HG03095 (cell line): ENCODE results near the gene GNG13.
"Not testable (repeated sequence)": the region's sequence is repeated elsewhere in the genome, so short reads cannot be mapped to it uniquely, and the experiment has no call there.

Experiments used
- ATAC-seq: cut with Tn5 transposase; IDR thresholded peaks from one replicate; pipeline ENCODE4 v1.9.1; 2021; ENCODE audit warnings: moderate library complexity; ENCODE audit not compliant: unreplicated experiment

GNG13 gene

GRCh38 chr16:764848-765487 is 35.6 kb downstream of the GNG13 start:
- no peak for ATAC-seq

GRCh38 chr16:764184-764750 is 36.3 kb downstream of the GNG13 start:
- ATAC-seq, result no peak

GRCh38 chr16:763369-764183 is 37.0 kb downstream of the GNG13 start:
- ATAC-seq, result no peak

- no peak for ATAC-seq
Observed at GRCh38 chr16:762595-763268, 37.8 kb downstream of the GNG13 start.

GRCh38 chr16:761625-762513 is 38.7 kb downstream of the GNG13 start:
- no peak for ATAC-seq

GRCh38 chr16:760545-761343 is 39.8 kb downstream of the GNG13 start, which contains the start of gene MSLN:
Gene MSLN, plus strand, starts transcription at chr16:760734. Its CDS starts 1,947 bp downstream, at chr16:762681.
- ATAC-seq, result no peak

DNA sequence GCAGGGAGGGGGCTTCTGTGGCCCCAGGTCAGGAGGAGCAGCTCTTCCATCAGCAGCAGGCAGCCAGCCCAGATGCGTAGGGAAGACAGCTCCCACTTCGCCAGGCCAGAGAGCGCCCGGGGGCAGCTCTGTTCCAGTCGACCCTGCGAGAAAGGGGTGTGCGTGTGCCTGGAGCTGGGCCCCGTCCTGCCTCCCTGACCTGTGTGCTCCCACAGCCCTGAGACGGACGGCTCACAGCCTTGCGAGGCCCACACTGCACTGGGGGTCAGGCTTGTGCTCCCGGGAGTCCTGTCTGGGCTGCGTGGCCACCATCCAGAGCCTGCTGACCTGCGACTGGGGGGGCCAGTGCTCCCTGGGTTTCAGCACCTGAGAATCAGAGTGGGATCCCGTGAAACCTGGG is 40.5 kb downstream of the GNG13 start:
- no peak for ATAC-seq

DNA sequence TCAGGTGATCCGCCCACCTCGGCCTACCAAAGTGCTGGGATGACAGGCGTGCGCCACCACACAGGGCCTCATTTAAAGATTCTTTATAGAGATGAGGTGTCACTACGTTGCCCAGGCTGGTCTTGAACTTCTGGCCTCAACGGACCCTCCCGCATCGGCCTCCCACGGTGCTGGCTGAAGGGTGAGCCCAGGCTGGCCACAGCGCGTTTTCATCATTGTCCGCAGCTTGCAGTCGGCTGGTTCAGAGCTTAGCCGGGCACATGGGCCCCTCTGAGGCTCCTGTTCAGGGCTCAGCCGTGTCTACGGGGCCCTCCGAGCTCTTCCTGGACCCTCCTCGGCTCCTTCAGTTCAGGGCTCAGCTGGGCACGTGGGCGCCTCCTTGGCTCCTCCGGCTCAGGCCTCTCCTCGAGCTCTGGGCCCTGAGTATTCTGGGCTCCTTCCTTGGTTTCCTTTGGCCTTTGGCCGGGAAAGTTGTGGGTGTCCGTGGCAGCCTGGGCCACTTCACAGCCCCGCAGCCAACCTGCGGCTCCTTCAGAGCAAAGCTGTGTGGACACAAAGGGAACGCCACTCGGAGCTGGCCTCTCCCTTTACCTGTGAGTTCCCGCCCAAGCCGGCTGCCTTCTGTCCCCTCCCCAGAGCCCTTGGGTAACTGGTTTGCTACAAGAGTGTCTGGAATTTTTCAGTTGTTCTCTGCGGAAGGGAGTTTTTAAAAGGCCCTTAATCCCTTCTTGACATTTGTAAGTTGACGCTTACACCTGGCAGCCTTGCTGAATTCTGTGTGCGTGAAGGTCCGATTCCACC is 41.2 kb downstream of the GNG13 start:
- ATAC-seq, result no peak

- ATAC-seq, result no peak
Observed at GRCh38 chr16:756428-756827, 44.1 kb downstream of the GNG13 start.

DNA sequence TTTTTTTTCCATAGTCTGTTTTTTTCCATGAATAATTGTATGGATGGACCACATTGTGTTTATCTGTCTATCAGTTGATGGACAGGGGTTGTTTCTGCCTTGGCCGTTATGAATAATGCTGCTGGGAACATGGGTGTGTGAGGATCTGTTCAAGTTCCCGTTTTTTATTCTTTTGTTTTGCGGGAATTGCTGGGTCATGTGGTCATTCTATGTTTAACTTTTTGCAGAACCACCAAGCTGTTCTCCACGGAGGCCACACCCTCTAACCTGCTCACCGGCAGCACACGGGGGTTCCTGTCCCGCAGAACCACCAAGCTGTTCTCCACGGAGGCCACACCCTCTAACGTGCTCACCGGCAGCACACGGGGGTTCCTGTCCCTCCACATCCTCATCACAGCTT is 45.9 kb downstream of the GNG13 start:
- ATAC-seq, result no peak

GRCh38 chr16:754121-754607 is 46.4 kb downstream of the GNG13 start:
- ATAC-seq, result not testable (repeated sequence)

GRCh38 chr16:752007-752312 is 48.6 kb downstream of the GNG13 start:
- no peak for ATAC-seq

DNA sequence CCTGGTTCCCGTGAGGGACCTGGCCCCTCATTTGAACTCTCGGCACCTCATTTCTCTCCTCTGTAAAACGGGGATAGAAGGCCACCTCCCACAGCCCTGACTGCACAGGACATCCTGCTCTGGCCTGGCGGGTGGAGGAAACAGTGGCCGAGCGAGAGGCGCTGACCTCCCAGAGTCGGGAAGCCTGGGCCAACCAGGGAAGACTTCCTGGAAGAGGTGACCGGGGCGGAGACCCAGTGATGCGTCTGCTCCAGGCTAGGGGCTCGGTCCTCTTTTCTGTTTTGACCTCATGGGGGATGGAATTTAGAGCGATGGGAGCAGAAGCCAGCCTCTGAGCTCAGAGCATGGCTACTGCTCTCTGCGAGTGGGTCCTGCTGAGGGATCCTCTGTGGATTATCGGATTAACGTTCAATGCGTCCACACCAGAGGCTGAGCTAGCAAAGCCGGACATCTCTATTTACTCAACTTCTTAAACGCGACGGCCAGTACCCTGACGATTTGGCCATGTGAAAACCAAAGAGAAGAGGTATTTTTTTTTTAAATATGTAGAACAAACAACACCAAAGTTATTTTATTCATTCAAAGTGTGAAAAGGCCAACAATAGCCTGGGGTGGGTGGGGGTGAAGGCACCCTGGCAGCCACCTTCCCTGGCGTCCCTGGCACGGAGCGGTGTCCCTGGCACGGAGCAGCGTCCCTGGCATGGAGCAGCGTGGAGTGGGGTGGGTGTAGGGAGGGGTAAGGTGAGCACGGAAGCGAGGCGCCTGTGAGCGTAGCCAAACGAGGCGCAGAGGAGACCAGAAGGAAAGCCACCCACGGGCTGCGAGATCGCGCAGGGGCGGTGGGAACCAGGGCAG is 49.2 kb downstream of the GNG13 start:
- ATAC-seq, result no peak

- ATAC-seq, result no peak
Observed at GRCh38 chr16:750485-750884, 50.0 kb downstream of the GNG13 start.

- no peak for ATAC-seq
Observed at GRCh38 chr16:749010-749409, 51.5 kb downstream of the GNG13 start.
